ENCODE measurements around the gene CD44. TPM values are rescaled to one million over a fixed set of nuclear protein-coding genes. Genes with fewer than 3 reads are reported as not detected.

CD44 gene
- total RNA-seq, 2 experiments from 2014 or later, result 449 to 455 TPM

- POLR2A ChIA-PET, result no interaction called here
Observed at GRCh38 chr11:35111161-35112055, 27.6 kb upstream of the CD44 start.

GRCh38 chr11:35112056-35112845 is 26.7 kb upstream of the CD44 start:
- POLR2A ChIA-PET, result no interaction called here
- CTCF ChIA-PET, result no interaction called here

More at GRCh38 chr11:35111161-35112055, 27.6 kb upstream of the CD44 start:
- CTCF ChIA-PET, result no interaction called here

DNA sequence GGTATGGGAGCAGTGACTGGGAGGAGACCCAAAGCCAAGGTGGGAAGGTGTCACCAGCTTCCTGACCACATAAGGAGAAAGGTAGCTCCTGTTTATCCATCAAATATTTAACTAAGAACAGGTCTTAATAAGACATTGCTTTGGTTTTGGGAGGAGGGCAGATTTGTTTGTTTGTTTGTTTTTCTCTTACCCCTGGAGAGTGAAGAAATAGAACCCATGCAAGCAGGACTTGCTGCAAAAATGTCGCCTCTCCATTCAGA is 26.2 kb upstream of the CD44 start:
- CTCF ChIA-PET, result no interaction called here
- POLR2A ChIA-PET, result no interaction called here

- ChIA-PET POLR2A (no interaction called here), CTCF (no interaction called here)
Observed at GRCh38 chr11:35114906-35115687, 23.9 kb upstream of the CD44 start.

- POLR2A ChIA-PET, result no interaction called here
- CTCF ChIA-PET, result no interaction called here
Observed at GRCh38 chr11:35115688-35116030, 23.3 kb upstream of the CD44 start.

DNA sequence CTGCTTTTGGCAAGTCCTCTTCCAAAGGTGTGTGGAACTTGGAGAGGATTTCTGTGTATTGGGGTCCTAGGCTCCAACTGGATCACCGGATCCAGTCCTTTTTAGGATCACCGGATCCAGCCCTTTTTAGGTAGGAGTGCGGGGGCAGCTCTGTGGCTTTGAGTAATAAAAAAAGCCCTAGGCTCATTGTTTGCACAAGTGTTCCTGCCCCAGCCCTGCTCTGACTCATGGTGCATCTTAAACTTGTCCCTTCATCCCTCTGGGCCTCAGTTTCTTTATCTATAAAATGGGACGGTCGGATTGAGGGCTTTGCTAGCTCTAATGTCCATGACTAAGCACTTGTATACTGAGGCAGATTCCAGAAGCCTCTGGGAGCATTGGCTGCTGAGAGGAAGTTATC is 22.7 kb upstream of the CD44 start:
- POLR2A ChIA-PET, result no interaction called here

GRCh38 chr11:35116762-35117640 is 22.0 kb upstream of the CD44 start:
- POLR2A ChIA-PET, result interaction anchor here (0.7 kb wide), 1 partner anchor 21 kb away, joined by 3 read pairs; no protein-coding TSS in a partner anchor
- CTCF ChIA-PET, result interaction anchor here (1.5 kb wide), 1 partner anchor 22 kb away, joined by 3 read pairs; no protein-coding TSS in a partner anchor

More for the DNA sequence above, 22.7 kb upstream of the CD44 start:
- CTCF ChIA-PET, result no interaction called here

DNA sequence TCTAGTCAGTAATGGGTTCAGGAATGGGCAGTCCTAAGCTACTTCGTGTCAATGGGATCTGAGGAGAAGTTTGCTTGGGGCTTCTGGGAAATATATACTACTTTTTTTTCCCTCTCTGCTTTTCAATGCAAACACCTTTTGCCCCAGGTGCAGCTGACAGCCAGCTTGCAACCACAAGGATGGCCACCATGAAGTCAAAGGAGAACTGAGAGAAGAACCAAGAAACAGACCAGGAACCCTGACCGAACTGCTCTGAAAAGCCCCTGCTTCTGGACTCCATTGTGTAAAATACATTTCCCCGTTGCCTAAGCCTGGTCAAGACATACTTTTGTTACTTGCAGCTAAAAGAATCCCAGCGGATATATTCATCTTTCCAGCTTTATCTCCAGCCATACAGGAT is 20.1 kb upstream of the CD44 start:
- POLR2A ChIA-PET, result no interaction called here
- CTCF ChIA-PET, result no interaction called here

DNA sequence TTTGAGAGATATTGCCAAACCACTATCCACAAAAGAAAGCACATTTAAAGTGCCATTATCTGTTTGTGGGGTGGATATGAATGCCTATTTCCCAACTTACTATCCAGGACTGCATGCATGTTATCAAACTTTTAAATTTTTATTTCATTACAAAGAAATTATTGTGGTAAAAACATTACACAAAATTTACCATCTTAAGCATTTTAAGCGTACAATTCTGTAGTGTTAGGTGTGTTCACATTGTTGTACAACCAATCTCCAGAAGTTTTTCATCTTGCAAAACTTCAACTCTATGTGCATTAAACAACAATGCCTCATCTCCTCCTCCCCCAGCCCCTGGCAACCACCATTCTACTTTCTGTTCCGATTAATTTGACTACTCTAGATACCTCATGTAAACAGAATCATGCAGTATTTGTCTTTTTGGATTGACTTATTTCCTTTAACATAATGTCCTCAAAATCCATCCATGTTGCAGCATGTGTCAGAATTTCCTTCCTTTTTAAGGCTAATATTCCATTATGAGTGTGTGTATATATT is 17.6 kb upstream of the CD44 start:
- CTCF ChIA-PET, result no interaction called here
- POLR2A ChIA-PET, result no interaction called here

DNA sequence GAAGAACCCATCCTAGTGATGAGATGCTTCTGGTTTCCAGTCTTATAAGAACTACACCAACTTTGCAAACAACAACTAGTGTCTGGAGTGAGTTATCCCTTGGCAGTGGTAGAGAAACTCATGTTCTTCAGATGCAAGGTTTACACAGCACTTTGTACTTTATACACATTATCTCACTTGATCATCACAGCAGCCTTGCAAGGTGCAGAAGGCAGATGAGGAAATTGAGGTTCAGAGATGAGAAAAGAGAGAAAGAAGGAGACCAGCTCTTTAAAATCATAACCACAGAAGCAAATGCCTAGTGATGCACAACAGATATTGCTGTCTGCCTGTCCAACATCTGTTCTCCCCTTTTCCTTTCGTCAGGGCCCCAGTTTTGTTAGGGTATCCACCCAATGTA is 16.7 kb upstream of the CD44 start:
- ChIA-PET POLR2A (no interaction called here), CTCF (no interaction called here)

DNA sequence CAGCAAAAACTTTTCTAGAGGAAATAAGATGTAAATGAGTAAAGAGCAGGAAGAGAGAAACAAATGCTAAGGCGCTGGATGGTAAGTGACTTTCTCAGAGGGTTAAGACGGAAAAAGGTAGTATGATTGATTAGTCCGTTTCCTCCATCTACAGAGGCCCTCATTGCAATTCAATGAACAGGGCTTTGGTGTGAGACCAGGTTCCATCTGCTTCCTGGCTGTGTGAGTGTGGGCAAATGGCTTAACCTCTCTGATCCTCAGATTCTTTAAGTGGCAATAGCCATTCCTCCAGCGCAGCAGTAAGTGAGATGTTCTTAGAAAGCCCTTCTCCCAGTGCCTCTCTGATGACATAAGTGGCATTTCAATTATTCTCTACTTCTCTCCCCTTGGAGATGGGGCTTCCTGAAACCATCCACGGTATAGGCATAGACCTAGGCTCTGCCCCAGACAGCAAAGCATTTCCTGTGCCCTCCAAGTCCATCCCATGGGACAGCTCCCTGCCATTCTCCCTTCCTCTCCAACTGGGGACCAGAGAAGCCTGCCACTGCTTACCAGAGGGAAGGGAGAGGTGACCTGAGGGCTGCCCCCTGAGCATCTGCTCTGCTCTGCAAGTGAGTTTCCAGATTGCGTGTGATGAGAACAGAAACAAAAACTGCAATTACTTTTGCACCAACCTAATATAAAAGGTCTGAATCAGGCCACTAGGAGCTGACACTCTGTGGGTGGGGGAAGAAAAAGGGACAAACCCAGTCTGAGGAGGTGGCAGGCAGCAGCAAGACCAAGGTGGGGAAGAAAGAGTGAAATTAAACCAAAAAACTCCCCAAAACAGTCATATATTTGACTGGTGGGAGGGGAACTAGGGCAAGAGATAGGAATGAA is 12.7 kb upstream of the CD44 start:
- ChIA-PET CTCF (interaction anchor here (1.0 kb wide), 1 partner anchor 75 kb away, joined by 3 read pairs; no protein-coding TSS in a partner anchor), POLR2A (interaction anchor here (1.7 kb wide), 1 partner anchor 15 kb away, joined by 4 read pairs; no protein-coding TSS in a partner anchor)

DNA sequence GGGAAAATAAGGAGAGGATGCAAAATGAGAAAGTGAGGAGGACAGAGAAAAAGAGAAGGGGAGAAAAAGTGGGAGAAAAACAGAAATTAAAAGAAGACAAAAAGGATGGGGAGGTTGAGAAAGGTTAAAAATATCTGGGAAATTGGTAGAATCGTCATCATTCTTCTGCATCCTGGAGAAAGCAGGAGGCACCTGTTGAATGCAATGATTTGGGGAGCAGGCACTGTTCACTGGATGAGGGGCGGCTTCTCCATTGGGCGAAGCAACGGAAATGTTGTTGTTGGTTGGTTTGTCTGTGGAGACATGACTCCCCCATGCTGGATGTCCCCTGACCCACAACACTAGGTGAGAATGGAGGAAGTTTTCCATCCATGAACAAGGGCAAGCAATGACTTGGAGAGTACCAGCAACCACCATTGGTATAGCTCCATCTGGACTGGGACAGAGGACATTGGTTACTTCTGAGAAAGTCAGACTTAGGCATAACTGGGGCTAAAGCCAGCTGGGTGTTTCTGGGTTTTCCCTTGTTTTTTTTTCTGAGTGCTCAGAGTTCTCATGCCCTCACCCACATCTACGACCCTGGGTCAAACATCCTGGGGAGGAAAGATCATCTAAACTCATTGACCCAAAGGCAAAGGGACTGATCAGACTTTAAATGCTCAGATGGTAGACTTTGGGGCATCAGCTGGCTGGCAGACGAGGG is 11.9 kb upstream of the CD44 start:
- CTCF ChIA-PET, result no interaction called here
- POLR2A ChIA-PET, result interaction anchor here (0.9 to 1.7 kb wide), 2 partner anchors 11 to 14 kb away, joined by 3 to 4 read pairs; no protein-coding TSS in a partner anchor

DNA sequence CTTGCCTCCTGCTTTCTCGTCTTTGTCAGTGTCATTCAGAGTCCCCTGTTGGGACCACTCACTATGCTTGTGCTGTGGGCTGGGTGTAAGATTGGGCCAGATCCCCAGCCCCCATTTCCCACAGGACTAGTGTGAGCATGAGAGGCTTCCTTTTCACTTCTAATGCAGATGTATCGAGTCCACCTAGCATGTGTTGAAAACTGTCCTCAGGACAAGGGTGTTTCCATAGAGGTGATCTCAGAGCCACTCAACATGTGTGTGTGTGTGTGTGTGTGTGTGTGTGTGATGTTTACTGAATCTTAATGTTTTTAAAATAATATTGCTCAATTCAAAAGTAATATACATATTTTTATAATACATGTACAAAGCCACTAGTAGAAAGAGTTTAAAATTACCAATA is 11.4 kb upstream of the CD44 start:
- ChIA-PET CTCF (no interaction called here), POLR2A (interaction anchor here (0.9 to 1.7 kb wide), 2 partner anchors 11 to 13 kb away, joined by 3 to 4 read pairs; no protein-coding TSS in a partner anchor)

- ChIA-PET CTCF (no interaction called here), POLR2A (no interaction called here)
Observed at GRCh38 chr11:35131094-35131493, 7.9 kb upstream of the CD44 start.

GRCh38 chr11:35131886-35132285 is 7.1 kb upstream of the CD44 start:
- POLR2A ChIA-PET, result no interaction called here
- CTCF ChIA-PET, result no interaction called here

GRCh38 chr11:35133656-35134055 is 5.3 kb upstream of the CD44 start:
- ChIA-PET CTCF (no interaction called here), POLR2A (no interaction called here)

DNA sequence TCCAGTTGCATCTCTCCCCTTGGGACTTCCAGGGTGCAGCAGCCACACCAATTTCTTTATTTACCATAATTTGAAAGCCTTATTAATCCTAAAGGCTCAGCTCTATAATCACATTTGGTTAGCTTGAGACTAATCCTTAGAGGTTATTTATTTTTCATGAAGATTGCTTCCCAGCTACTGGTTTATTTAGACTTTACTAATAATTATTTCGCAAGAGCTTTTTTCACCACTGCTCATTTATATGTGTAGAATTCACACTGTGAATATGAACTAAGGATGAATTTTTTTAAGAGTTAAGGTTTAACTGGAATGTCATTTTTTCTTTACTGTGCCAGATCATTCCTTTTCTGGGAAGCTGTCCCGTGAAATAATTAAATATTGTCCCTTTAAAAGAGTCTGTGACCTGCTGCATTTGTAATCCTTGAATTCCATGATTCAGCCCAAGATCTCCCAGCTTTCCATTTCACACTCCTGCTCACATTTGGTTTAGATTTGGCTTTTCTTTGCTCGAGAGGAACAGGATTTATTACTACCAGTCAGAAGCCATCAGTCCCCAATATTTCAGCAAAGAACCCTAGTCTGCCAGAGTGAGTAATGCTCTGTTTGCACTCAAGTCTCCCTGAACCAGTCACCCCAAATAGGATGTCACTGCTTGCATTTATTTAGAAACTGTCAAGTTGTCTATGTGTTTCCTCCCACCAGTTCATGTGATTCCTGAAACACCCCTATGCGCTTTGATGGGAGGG is 4.4 kb upstream of the CD44 start:
- POLR2A ChIA-PET, result no interaction called here
- CTCF ChIA-PET, result no interaction called here
